Brain microvascular endothelial cell (primary cell): Measurements from ENCODE around the gene DDAH1.
A peak's percentile ranks its signal among the peaks of the same experiment; 100 is the strongest.
"Not testable (repeated sequence)": the region's sequence is repeated elsewhere in the genome, so short reads cannot be mapped to it uniquely, and the experiment has no call there.

Experiments
- DNase-seq: peaks from one replicate; pipeline ENCODE4 v3.0.0-alpha.2; 2020
- H3K27ac ChIP-seq: fragments of 250-450 bp; sonication (Bioruptor Pico); 2 replicates; pipeline ENCODE4 v1.5.1; 2020; ENCODE audit warnings: mild to moderate bottlenecking, moderate library complexity
- H3K27me3 ChIP-seq: fragments of 250-450 bp; sonication (Bioruptor Pico); replicated peaks from 2 replicates; pipeline ENCODE4 v1.5.1; 2020; ENCODE audit warnings: mild to moderate bottlenecking
- H3K36me3 ChIP-seq: fragments of 250-450 bp; sonication (Bioruptor Pico); replicated peaks from 2 replicates; pipeline ENCODE4 v1.5.1; 2020; ENCODE audit warnings: mild to moderate bottlenecking
- H3K4me3 ChIP-seq: 2 replicates; pipeline ENCODE4 v1.5.1; 2011; ENCODE audit warnings: low read depth, mild to moderate bottlenecking, control low read depth, low read length, moderate library complexity
- in situ Hi-C: cut with HindIII; loops from 2 replicates; pipeline ENCODE4 v1.10.0; 2017; ENCODE audit warnings: low sequenced_read_pairs, low pct_ligation_motif_present
- TF ChIP-seq, protein P1 (sequence below): IDR thresholded peaks from 2 replicates; pipeline ENCODE4 v1.5.1; 2011; ENCODE audit warnings: low read depth, mild to moderate bottlenecking, moderate library complexity, low read length, control low read depth, inconsistent platforms; ENCODE audit errors: missing control alignments

The DDAH1 gene

DNA sequence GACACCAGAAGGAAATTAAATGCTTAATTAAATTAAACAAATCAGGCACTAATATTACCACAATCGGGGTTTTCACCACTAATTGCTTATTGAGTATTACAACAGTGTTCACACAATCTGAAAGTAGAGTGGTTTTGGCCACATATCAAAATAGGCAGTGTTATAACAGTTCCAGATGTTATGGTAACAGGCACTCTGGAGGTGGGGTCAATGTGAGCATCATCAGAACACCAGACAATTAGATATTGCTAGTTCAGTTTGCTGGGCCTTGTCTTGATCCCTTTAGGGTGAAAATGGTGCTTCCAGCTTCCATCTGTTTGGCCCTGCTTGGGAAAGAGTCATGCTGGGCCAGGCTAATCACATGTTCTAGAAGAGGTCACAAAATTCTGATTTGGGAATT is 14.5 kb upstream of the DDAH1 start:
- in situ Hi-C loops = no loop called here
- TF ChIP-seq, protein P1, sequence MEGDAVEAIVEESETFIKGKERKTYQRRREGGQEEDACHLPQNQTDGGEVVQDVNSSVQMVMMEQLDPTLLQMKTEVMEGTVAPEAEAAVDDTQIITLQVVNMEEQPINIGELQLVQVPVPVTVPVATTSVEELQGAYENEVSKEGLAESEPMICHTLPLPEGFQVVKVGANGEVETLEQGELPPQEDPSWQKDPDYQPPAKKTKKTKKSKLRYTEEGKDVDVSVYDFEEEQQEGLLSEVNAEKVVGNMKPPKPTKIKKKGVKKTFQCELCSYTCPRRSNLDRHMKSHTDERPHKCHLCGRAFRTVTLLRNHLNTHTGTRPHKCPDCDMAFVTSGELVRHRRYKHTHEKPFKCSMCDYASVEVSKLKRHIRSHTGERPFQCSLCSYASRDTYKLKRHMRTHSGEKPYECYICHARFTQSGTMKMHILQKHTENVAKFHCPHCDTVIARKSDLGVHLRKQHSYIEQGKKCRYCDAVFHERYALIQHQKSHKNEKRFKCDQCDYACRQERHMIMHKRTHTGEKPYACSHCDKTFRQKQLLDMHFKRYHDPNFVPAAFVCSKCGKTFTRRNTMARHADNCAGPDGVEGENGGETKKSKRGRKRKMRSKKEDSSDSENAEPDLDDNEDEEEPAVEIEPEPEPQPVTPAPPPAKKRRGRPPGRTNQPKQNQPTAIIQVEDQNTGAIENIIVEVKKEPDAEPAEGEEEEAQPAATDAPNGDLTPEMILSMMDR = no peak

DNA sequence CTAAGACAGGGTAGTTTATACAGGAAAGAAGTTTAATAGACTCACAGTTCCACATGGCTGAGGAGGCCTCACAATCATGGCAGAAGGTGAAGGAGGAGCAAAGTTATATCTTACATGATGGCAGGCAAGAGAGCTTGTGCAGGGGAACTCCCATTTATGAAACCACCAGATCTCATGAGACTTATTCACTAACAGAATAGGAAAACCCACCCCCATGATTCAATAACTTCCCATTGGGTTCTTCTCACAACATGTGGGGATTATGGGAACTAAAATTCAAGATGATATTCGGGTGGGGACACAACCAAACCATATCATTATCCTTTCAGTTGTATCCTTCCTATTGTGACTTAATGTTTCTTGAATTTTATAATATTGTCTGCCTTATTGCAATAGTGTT is 13.4 kb upstream of the DDAH1 start:
- TF ChIP-seq, protein P1 = no peak
- DNase-seq = no peak
- peaks cover 3% of the 10 kb centered on the region for H3K36me3 ChIP-seq
- no peaks in the 10 kb centered on the region for H3K27me3 ChIP-seq
- no peak overlapping the region for H3K4me3 ChIP-seq
- in situ Hi-C loops = no loop called here
- H3K27ac ChIP-seq = no peak overlapping the region

More for the DNA sequence above, 14.5 kb upstream of the DDAH1 start:
- Histone ChIP-seq H3K27ac (no peak overlapping the region), H3K27me3 (no peaks in the 10 kb centered on the region), H3K36me3 (peaks cover 2% of the 10 kb centered on the region), H3K4me3 (no peak overlapping the region)
- DNase-seq = no peak

DNA sequence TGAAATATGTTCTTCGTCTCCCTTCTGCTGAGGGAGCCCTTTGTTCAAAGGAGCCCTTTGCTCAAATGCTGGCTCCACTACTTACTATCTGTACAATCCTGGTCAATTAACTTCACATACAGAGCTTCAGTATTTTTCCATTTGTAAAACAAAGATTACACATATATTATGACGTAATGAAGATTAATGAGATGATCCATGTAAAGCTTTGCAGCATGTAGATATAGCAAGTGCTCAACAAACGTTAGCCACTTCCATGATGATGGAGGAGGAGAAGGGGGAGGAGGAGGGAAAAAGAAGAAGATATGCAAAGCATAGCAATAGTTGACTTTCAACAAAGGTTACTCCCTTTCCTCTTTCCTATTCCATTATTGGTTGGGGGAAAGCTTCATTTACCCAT is 10.1 kb upstream of the DDAH1 start:
- no peaks in the 10 kb centered on the region for H3K27me3 ChIP-seq
- H3K4me3 ChIP-seq = no peak overlapping the region
- in situ Hi-C loops = no loop called here
- DNase-seq = no peak
- TF ChIP-seq, protein P1 = no peak
- H3K36me3 ChIP-seq = peaks cover 3% of the 10 kb centered on the region
- H3K27ac ChIP-seq = no peak overlapping the region

DNA sequence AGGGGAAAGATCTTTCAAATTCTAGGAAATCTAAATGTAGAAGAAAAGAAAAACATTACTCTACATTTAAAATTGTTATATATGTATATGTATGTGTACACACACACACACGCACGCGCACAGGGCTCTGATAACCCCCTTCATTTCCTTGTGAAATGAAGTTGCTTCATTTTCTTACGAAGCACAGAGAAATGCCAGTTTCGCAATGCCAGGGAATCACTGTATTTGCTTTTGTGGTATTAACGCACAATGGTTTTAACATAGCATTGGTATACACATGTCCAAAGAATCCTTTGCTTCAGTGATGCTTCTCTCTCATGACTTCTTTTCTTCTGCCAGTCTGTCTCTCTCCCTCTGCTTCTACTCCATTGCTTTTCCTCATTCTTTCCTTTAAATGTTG is 8.4 kb upstream of the DDAH1 start:
- Histone ChIP-seq H3K27me3 (no peaks in the 10 kb centered on the region), H3K36me3 (peaks cover 3% of the 10 kb centered on the region), H3K27ac (no peak overlapping the region), H3K4me3 (no peak overlapping the region)
- in situ Hi-C loops = no loop called here
- TF ChIP-seq, protein P1 = no peak
- peak; percentile 50 for DNase-seq

DNA sequence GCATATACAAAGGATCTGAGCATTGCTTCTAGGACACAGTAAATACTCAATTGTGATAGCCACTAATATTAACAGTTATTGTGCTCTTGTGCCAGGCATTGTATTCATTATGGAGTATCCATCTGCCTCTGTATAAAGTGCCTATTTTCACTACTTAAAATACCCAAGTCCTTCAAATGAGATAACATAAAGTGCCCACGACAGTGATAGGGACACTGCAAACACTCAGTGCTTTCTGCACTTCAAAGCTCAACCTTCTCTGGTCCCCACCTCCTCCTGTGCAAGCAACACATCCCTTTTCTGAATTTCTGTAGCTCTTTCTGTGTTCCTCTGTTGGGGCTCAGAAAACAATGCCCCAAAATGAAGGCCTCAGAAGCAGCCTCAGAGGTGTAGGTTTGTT is 6.6 kb upstream of the DDAH1 start:
- no peak for DNase-seq
- peaks cover 3% of the 10 kb centered on the region for H3K36me3 ChIP-seq
- H3K27ac ChIP-seq = no peak overlapping the region
- in situ Hi-C loops = no loop called here
- H3K27me3 ChIP-seq = no peaks in the 10 kb centered on the region
- TF ChIP-seq, protein P1 = no peak
- H3K4me3 ChIP-seq = no peak overlapping the region

DNA sequence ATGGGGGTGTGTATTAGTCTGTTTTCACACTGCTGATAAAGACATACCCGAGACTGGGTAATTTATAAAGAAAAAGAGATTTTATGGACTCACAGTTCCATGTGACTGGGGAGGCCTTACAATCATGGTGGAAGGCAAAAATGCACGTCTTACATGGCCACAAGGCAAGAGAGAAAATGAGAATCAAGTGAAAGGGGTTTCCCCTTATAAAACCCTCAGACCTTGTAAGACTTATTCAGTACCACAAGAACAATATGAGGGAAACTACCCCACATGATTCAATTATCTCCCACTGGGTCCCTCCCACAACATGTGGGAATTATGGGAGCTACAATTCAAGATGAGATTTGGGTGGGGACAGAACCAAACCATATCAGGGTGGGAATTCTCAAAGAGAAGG is 5.2 kb upstream of the DDAH1 start:
- in situ Hi-C loops, DNase-seq: not testable (repeated sequence)

More for the DNA sequence above, 5.2 kb upstream of the DDAH1 start:
- not testable (repeated sequence) for H3K27me3 ChIP-seq, H3K27ac ChIP-seq, H3K4me3 ChIP-seq, H3K36me3 ChIP-seq
